Naive thymus-derived CD4-positive, alpha-beta T cell (primary cell): ENCODE results near the gene CACNA1G. TPM values are rescaled to one million over a fixed set of nuclear protein-coding genes. Genes with fewer than 3 reads are reported as not detected.

Experiments
- ATAC-seq: fragments of 150-1000 bp; cut with Tn5 transposase; 2 replicates; pipeline ENCODE4 v1.10.0; 2021; ENCODE audit warnings: mild to moderate bottlenecking, moderate library complexity
- CTCF ChIA-PET: fragments of 350-600 bp; sonication (Branson Sonifier 250); formaldehyde crosslinking; loops from one replicate; lab custom pipeline; 2021; ENCODE audit warnings: antibody characterized with exemption; lab: Charles Lee
- POLR2A ChIA-PET: fragments of 350-600 bp; sonication (Branson Sonifier 250); formaldehyde crosslinking; loops from one replicate; lab custom pipeline; 2021; ENCODE audit warnings: antibody characterized with exemption, inconsistent platforms; lab: Charles Lee
- DNase-seq, 9 donors: peaks; one replicate each; pipeline versions ENCODE4 v3.0.0 to v3.0.0-alpha.2; 2020 to 2022; ENCODE audit warnings: mixed read lengths in 1 of 9
- H3K27ac ChIP-seq: one replicate; pipeline ENCODE4 v1.7.0; 2013; ENCODE audit warnings: mild to moderate bottlenecking, low read depth, low read length, moderate library complexity
- H3K27me3 ChIP-seq, 2 donors: one replicate each; pipeline ENCODE4 v1.7.0; 2013; ENCODE audit warnings: low read length in 2 of 2, mild to moderate bottlenecking in 2 of 2, moderate library complexity in 2 of 2; ENCODE audit not compliant: control insufficient read depth in 2 of 2, insufficient read depth in 2 of 2
- H3K36me3 ChIP-seq, 3 experiments: 1 replicate in 2 of 3; 2 replicates in 1 of 3; pipeline ENCODE4 v1.7.0; 2013; ENCODE audit warnings: low read length in 3 of 3, mild to moderate bottlenecking in 3 of 3, moderate library complexity in 1 of 3; ENCODE audit not compliant: insufficient read depth in 3 of 3, control insufficient read depth in 2 of 3
- H3K4me1 ChIP-seq, 2 donors: one replicate each; pipeline ENCODE4 v1.7.0; 2013; ENCODE audit warnings: low read length in 2 of 2, mild to moderate bottlenecking in 2 of 2, moderate library complexity in 1 of 2; ENCODE audit not compliant: control insufficient read depth in 2 of 2, insufficient read depth in 2 of 2
- H3K4me3 ChIP-seq: 2 replicates; pipeline ENCODE4 v1.7.0; 2013; ENCODE audit warnings: mild to moderate bottlenecking, low read length
- H3K9me3 ChIP-seq, 3 experiments: 1 replicate in 2 of 3; 2 replicates in 1 of 3; pipeline ENCODE4 v1.7.0; 2013; ENCODE audit warnings: low read length in 3 of 3; ENCODE audit not compliant: control insufficient read depth in 2 of 3
- H3K27ac Mint-ChIP-seq, 9 donors: one replicate each; pipeline ENCODE4 v1.8.0; 2020 to 2022; ENCODE audit warnings: mixed read lengths in 9 of 9, mild to moderate bottlenecking in 8 of 9, moderate library complexity in 5 of 9, inconsistent platforms in 2 of 9
- H3K27me3 Mint-ChIP-seq, 5 donors: one replicate each; pipeline ENCODE4 v1.8.0; 2021 to 2022; ENCODE audit warnings: mixed read lengths in 5 of 5, mild to moderate bottlenecking in 1 of 5
- H3K36me3 Mint-ChIP-seq, 5 donors: one replicate each; pipeline ENCODE4 v1.8.0; 2020 to 2022; ENCODE audit warnings: mixed read lengths in 5 of 5, mild to moderate bottlenecking in 3 of 5, inconsistent platforms in 1 of 5
- H3K4me1 Mint-ChIP-seq, 7 donors: one replicate each; pipeline ENCODE4 v1.8.0; 2020 to 2022; ENCODE audit warnings: mixed read lengths in 7 of 7, mild to moderate bottlenecking in 3 of 7, inconsistent platforms in 1 of 7
- H3K4me3 Mint-ChIP-seq, 10 donors: one replicate each; pipeline ENCODE4 v1.8.0; 2020 to 2022; ENCODE audit warnings: mild to moderate bottlenecking in 10 of 10, mixed read lengths in 10 of 10, moderate library complexity in 6 of 10, inconsistent platforms in 2 of 10
- H3K9me3 Mint-ChIP-seq, 11 donors: one replicate each; pipeline ENCODE4 v1.8.0; 2020 to 2022; ENCODE audit warnings: mixed read lengths in 11 of 11, mild to moderate bottlenecking in 4 of 11, inconsistent platforms in 1 of 11, moderate library complexity in 1 of 11
- intact Hi-C, 2 donors: fragments of 100-400 bp; cut with micrococcal nuclease; formaldehyde crosslinking; loops; one replicate each; pipeline ENCODE4 v1.15.1; 2023
- polyA plus RNA-seq, 2 donors: library from polyadenylated mRNA; unstranded; fragments of 300-500 nt; fragmentation: Illumina TruSeq; gene quantifications; one replicate each; pipeline ENCODE4 v1.2.3, GENCODE V29; 2021
- total RNA-seq, 6 experiments: library from RNA in 5 of 6; stranded (reverse) in 5 of 6; gene quantifications; 1 replicate in 5 of 6; 2 replicates in 1 of 6; pipeline ENCODE4 v1.2.3 and lab custom pipeline; 2021 to 2026

CACNA1G gene
- total and polyA plus RNA-seq, 7 experiments from 2014 or later, result not detected

DNA sequence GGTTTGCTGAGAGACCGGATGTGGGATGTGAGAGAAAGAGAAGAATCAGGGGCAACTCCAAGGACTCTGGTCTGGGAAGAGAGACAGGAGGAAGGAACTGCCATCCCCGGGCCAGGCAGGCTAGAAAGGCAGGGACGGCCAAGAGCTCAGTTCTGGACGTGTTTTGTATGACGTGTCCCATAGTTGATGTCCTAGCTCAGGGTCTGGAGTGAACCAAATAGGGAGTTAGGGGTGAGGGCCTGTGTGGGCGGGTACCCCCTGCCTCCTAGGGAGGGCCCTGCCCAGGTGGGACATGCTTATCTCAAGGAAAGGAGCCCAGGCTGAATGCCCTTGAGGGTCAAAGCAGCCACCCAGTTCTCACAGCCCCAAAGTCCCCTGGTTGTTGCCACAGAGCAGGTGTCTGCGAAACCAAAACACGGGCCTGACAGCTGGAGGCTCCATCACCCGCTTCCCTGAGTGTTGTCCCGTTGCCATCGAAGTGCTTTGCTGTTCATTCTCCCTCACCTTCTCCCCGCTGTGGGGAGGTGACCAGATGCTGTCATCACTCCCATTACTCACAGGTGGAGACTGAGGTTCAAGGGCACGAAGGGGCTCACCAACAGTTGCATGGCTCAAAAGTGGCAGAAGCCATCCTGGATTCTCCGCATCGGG lies 81.7 kb downstream of the CACNA1G start:
- ATAC-seq, result no peak
- H3K9me3 ChIP-seq, result no peaks in the 10 kb centered on the region
- peaks cover 0 to 3% (median 0%) of the 10 kb centered on the region in 5 donors for H3K36me3 Mint-ChIP-seq
- CTCF ChIA-PET, result interaction anchor here (0.7 to 1.9 kb wide), 3 partner anchors 9 to 12 kb away, joined by 3 to 5 read pairs (median 4); no protein-coding TSS in a partner anchor
- peaks cover 17 to 26% (median 21%) of the 10 kb centered on the region in 5 donors for H3K27me3 Mint-ChIP-seq
- peak overlapping the region in 1 of 9 donors; percentile 65 for H3K27ac Mint-ChIP-seq
- intact Hi-C loops, result no loop called here
- peaks cover 0 to under 1% (median 0%) of the 10 kb centered on the region in 11 donors for H3K9me3 Mint-ChIP-seq
- no peak overlapping the region for H3K27ac ChIP-seq
- no peak overlapping the region for H3K4me3 ChIP-seq
- DNase-seq, result no peak
- H3K4me3 Mint-ChIP-seq, result no peak overlapping the region
- POLR2A ChIA-PET, result no interaction called here
- H3K27me3 ChIP-seq, result no peaks in the 10 kb centered on the region
- H3K4me1 ChIP-seq, result no peaks in the 10 kb centered on the region
- peaks cover 0 to 6% (median 0%) of the 10 kb centered on the region in 7 donors for H3K4me1 Mint-ChIP-seq
- H3K36me3 ChIP-seq, result no peaks in the 10 kb centered on the region

DNA sequence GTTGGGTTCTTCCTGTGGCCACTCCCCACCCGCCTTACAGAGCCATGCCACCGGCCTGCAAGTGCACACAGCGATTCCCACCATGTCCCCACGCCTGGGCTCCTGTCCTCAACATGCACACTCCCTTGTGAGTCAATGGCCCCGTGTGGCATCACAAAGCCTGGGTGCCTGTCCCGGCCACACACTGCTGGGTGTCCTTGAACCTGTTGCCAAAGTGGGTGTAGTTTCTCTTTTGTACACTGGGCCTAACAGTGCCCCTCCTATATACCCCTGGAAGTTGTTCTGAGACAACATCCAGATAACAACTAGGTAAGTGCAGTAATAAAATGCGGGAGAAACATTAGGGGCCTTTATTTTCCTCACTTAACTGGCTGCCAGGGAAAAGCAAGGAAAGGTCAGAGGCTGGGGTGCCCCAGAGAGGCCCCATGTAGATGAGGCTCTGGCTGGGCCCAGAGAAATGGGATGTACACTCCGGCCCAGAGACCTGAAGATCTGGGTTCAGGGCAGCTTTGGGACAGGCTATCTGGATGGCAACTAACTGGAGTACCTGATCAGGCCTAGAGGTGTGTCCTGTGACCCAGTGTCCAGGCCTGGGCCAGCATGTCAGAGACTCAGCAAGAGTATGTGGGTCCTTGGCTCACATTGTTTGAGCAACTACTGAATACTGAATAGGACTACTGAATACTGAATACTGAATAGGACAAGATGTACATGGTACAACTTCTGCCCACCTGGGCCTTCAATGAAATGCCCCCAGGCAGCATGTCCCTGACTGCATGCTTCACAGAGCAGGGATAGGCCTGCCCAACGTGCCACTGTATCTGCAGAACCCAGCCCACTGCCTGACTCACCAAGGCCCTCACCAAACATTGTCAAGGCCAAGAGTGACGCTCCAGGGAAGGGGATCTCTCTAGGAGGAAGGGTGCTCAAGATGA lies 82.5 kb downstream of the CACNA1G start:
- peaks cover 0 to 4% (median 0%) of the 10 kb centered on the region in 7 donors for H3K4me1 Mint-ChIP-seq
- H3K27ac Mint-ChIP-seq, result no peak overlapping the region
- no peaks in the 10 kb centered on the region for H3K36me3 Mint-ChIP-seq
- ATAC-seq (no peak), DNase-seq (no peak)
- no peaks in the 10 kb centered on the region for H3K27me3 ChIP-seq
- H3K27ac ChIP-seq, result no peak overlapping the region
- H3K27me3 Mint-ChIP-seq, result peaks cover 9 to 19% (median 14%) of the 10 kb centered on the region in 5 donors
- peaks cover 0 to 5% (median 0%) of the 10 kb centered on the region in 11 donors for H3K9me3 Mint-ChIP-seq
- no peaks in the 10 kb centered on the region for H3K36me3 ChIP-seq
- no peaks in the 10 kb centered on the region for H3K9me3 ChIP-seq
- intact Hi-C loops, result no loop called here
- H3K4me3 ChIP-seq, result no peak overlapping the region
- POLR2A ChIA-PET, result no interaction called here
- CTCF ChIA-PET, result no interaction called here
- H3K4me1 ChIP-seq, result no peaks in the 10 kb centered on the region
- H3K4me3 Mint-ChIP-seq, result no peak overlapping the region

DNA sequence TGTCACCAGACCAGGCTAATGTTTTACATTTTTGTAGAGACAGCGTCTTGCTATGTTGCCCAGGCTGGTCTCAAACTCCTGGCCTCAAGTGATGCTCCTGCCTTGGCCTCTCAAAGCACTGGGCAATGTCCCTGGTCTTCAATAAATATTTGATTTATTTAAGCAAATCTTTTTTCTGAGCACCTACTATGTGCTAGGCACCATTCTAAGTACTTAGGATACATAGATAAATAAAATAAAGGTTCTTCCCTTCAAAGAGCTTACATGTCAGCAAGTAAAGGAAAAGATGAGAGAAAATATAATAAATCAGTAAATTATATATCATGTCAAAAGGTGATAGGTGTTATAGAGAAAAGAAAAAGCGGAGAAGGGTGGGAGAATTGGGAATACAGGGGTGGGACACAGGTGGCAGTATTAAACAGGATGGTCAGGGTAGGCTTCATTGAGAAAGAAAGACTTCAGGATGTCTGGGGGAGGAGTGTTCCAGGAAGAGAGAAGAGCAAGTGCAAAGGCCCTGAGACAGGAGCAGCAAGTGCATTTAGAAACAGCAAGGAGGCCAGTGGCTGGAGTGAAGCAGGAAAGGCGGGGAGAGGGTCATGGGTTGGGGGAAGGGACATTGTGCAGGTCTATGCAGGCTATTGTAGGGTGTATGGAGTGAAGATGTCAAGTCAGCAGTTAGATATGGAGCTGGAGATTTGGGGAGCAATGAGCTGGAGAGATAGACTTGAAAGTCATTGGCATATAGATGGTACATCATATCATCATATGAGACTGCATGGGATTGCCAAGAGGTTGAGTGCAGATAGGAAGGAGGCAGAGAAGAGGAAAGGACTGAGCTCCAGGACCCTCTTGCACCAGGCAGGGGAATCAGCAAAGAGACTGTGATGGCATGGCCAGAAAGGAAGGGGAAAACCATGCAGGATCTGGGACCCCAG lies 85.5 kb downstream of the CACNA1G start:
- H3K36me3 ChIP-seq, result no peaks in the 10 kb centered on the region
- H3K27ac ChIP-seq, result no peak overlapping the region
- H3K27me3 ChIP-seq, result no peaks in the 10 kb centered on the region
- Mint-ChIP-seq H3K27me3 (peaks cover 4 to 22% (median 8%) of the 10 kb centered on the region in 5 donors), H3K36me3 (no peaks in the 10 kb centered on the region), H3K4me3 (no peak overlapping the region), H3K4me1 (no peaks in the 10 kb centered on the region), H3K27ac (no peak overlapping the region), H3K9me3 (peaks cover 0 to 10% (median 0%) of the 10 kb centered on the region in 11 donors)
- intact Hi-C loops, result no loop called here
- CTCF ChIA-PET, result interaction anchor here (1.1 kb wide), 1 partner anchor 15 kb away, joined by 3 read pairs; no protein-coding TSS in a partner anchor
- H3K9me3 ChIP-seq, result no peaks in the 10 kb centered on the region
- H3K4me3 ChIP-seq, result no peak overlapping the region
- no peaks in the 10 kb centered on the region for H3K4me1 ChIP-seq
- POLR2A ChIA-PET, result no interaction called here
- ATAC-seq, result no peak
- DNase-seq, result no peak

DNA sequence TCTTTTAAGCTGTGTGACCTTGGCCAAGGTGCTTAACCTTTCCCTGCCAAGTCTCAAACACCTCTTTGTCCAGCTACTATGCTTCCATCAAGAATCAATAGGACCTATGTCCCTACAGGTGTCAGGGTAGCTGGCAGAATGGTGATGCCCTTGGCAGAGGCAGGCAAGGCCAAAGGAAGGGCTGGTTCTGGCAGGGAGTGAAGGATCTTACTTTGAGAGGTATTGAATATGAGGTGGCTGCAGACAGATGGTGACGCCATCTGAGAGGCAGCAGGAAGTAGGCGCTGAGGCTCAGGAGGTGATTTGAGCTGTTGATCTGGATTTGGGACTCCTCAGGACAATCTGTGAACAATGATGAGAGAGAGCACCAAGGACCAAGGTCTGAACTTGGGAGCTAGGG lies 86.7 kb downstream of the CACNA1G start:
- ChIA-PET POLR2A (no interaction called here), CTCF (no interaction called here)
- Histone ChIP-seq H3K27ac (no peak overlapping the region), H3K27me3 (no peaks in the 10 kb centered on the region), H3K4me3 (no peak overlapping the region), H3K4me1 (no peaks in the 10 kb centered on the region), H3K36me3 (no peaks in the 10 kb centered on the region), H3K9me3 (no peaks in the 10 kb centered on the region)
- Mint-ChIP-seq H3K9me3 (peaks cover 0 to 14% (median 4%) of the 10 kb centered on the region in 11 donors), H3K36me3 (peaks cover 0 to 4% (median 0%) of the 10 kb centered on the region in 5 donors), H3K4me1 (no peaks in the 10 kb centered on the region), H3K27ac (peak overlapping the region in 1 of 9 donors; percentile 0), H3K4me3 (no peak overlapping the region), H3K27me3 (peaks cover 0 to 34% (median 6%) of the 10 kb centered on the region in 5 donors)
- DNase-seq (no peak), ATAC-seq (no peak)
- intact Hi-C loops, result no loop called here

DNA sequence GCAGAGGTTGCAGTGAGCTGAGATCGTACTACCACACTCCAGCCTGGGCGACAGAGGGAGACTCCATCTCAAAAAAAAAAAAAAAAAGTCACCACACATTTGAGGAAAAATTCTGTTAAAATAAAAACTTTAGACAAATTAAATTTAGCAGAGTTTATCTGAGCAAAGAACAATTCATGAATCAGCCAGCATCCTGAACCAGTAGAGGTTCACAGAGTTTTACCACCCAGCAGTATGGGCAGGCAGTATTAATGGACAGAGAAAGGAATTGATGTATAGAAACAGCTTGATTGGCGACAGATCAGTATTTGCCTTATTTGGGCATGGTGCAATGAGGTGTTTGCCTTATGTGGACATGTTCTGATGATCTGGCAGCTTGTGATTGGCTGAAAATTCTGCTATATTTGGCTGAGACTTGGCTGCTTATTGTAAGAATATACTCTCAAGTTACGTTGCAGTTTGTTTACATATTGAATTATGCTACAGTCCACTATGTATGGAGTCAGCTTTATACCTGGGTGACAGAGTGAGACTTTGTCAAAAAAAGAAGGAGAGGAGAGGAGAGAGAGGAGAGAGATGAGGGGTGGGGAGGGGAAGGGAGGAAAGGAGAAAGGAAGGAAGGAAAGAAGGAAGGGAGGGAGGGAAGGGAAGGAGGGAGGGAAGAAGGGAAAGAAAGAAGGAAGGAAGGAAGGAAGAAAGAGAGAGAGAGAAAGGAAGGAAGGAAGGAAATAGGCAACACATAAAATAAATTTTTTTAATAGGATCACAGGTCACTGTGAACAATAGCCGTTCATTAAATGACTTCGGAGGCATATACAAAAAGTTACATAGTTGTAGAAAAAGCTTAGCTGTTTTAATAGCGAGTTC lies 88.8 kb downstream of the CACNA1G start:
- no peak overlapping the region for H3K27ac ChIP-seq
- intact Hi-C loops, result no loop called here

More for the DNA sequence above, 88.8 kb downstream of the CACNA1G start:
- H3K27ac Mint-ChIP-seq, result no peak overlapping the region
- peaks cover 0 to 4% (median 0%) of the 10 kb centered on the region in 5 donors for H3K36me3 Mint-ChIP-seq
- peaks cover 0 to 16% (median 4%) of the 10 kb centered on the region in 11 donors for H3K9me3 Mint-ChIP-seq
- ATAC-seq, result no peak
- Histone ChIP-seq H3K9me3 (no peaks in the 10 kb centered on the region), H3K4me3 (no peak overlapping the region), H3K36me3 (no peaks in the 10 kb centered on the region), H3K27me3 (no peaks in the 10 kb centered on the region), H3K4me1 (no peaks in the 10 kb centered on the region)
- ChIA-PET POLR2A (no interaction called here), CTCF (no interaction called here)
- peaks cover 0 to 34% (median 6%) of the 10 kb centered on the region in 5 donors for H3K27me3 Mint-ChIP-seq
- H3K4me3 Mint-ChIP-seq, result no peak overlapping the region
- no peaks in the 10 kb centered on the region for H3K4me1 Mint-ChIP-seq
- DNase-seq, result no peak
